ENCODE measurements around the gene L3MBTL4.

The L3MBTL4 gene

GRCh38 chr18:5942591-5942990 is 472.1 kb downstream of the L3MBTL4 start:
- no peak for DNase-seq

- DNase-seq = no peak
Observed at GRCh38 chr18:5941890-5942289, 472.8 kb downstream of the L3MBTL4 start.

- DNase-seq = no peak
Observed at GRCh38 chr18:5939801-5940667, 474.7 kb downstream of the L3MBTL4 start.

- no peak for DNase-seq
Observed at GRCh38 chr18:5937795-5938194, 476.9 kb downstream of the L3MBTL4 start.

GRCh38 chr18:5937121-5937520 is 477.6 kb downstream of the L3MBTL4 start:
- no peak for DNase-seq

- no peak for DNase-seq
Observed at GRCh38 chr18:5930789-5931188, 483.9 kb downstream of the L3MBTL4 start.

- no peak for DNase-seq
Observed at GRCh38 chr18:5918205-5918858, 496.4 kb downstream of the L3MBTL4 start.

- DNase-seq = no peak
Observed at GRCh38 chr18:5914951-5915350, 499.8 kb downstream of the L3MBTL4 start.

GRCh38 chr18:5914016-5914415 is 500.7 kb downstream of the L3MBTL4 start:
- DNase-seq = no peak

GRCh38 chr18:5912566-5912965 is 502.1 kb downstream of the L3MBTL4 start:
- DNase-seq = no peak

GRCh38 chr18:5909125-5909524 is 505.6 kb downstream of the L3MBTL4 start:
- no peak for DNase-seq
